Measurements from ENCODE around the gene STPG2.
"Not testable (repeated sequence)": the region's sequence is repeated elsewhere in the genome, so short reads cannot be mapped to it uniquely, and the experiment has no call there.

The STPG2 gene

DNA sequence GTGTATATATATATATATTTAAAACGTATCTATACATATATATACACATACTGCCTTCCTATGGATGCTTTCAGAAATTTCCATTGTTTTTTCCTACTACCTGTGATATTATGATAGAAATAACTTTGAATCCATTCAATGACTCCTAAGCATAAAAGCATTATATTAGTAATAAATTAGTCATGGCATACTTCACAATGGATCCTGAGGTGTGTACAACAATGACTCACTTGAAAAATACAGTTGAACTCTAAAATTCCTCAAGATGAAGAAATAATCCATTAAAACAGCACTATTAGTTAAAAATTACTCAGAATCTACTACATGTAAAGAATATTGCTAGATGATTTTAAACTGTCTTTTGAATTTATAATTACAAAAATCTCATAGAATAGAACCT lies 201.1 kb downstream of the STPG2 start:
- no peak for FAIRE-seq

DNA sequence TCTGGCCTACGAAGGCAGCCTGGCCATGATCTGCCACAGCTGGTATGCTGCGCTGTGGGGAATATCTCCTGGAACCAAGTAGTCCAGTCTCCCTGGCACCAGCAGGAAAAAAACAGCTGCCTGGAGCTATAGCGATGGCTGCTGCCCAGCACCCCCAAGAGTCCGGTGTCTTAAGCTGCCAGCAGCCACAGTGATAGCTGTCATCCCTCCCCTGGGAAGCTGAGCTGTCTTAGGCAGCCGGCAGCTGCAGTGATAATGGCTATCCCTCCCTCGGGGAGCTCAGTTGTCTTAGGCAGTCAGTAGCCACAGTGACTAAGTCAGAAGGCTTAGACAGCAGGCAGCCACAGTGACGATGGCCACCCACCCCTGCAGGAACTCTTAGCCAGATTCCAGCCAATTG lies 205.1 kb downstream of the STPG2 start:
- no peak for FAIRE-seq

DNA sequence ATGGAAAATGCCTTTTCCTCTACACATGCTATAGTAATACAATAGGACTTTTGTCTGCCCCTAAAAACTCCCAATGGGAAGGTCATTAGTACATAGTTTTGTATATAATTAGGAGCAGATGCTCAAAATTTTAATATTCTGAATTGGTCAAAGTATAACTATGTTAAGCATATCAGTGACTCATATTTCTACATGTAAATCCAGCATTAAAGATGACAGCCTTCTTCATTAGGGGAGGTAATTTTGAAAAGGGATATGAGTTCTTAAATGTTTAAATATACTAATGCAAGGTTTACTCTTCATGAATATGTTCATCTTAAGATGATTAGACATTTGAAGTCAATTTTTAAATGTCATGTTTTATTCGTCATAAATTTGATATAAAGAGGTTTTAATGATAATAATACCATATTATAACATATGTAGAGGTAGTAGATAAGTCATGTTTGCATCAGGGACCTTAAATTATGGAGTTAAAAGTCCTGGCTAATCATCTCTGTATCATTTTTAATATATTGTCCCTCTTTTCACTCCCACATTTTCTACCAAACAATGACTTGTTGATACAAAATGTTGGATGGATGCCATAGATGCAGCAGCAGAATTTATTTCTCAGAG lies 218.8 kb downstream of the STPG2 start:
- FAIRE-seq = no peak

DNA sequence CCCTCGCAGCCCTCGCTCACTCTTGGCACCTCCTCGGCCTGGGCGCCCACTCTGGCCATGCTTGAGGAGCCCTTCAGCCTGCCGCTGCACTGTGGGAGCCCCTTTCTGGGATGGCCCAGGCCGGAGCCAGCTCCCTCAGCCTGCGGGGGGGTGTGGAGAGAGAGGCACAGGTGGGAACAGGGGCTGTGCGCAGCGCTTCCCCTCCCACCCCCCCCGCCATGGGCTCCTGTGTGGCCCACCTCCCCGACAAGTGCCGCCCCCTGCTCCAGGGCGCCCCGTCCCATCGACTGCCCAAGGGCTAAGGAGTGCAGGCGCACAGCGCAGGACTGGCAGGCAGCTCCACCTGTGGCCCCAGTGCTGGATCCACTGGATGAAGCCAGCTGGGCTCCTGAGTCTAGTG lies 220.2 kb downstream of the STPG2 start:
- FAIRE-seq = no peak

DNA sequence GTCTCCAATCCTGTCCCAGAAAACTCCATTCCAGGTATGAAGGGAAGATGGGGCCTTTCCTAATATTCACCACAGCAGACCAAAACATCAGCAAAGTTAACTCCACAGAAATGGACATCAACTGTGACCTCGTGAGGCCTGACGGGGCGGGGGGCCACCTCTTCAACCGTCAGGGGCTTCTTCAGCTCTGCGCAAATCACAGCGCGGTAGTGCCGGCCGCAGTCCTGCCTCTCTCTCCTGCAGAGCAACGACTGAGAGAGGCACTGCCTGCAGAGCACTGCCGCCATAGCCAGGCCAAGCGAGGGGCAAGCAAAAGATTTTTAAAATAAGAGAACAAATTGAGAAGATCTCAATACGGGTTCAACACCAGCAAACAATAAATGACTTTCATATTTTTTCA lies 226.2 kb downstream of the STPG2 start:
- FAIRE-seq = no peak

DNA sequence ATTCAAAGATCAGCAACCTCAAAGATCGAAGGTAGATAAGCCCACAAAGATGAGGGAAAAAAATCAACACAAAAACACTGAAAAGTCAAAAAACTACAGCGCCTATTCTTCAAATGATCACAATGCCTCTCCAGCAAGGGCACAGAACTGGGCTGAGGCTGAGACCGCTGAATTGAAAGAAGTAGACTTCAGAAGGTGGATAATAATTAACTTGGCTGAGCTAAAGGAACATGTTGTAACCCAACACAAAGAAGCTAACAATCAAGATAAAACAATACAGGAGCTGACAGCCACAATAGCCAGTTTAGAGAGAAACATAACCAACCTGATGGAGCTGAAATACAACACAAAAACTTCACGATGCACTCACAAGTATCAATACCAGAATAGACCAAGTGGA lies 231.1 kb downstream of the STPG2 start:
- peak; percentile 63 for FAIRE-seq

DNA sequence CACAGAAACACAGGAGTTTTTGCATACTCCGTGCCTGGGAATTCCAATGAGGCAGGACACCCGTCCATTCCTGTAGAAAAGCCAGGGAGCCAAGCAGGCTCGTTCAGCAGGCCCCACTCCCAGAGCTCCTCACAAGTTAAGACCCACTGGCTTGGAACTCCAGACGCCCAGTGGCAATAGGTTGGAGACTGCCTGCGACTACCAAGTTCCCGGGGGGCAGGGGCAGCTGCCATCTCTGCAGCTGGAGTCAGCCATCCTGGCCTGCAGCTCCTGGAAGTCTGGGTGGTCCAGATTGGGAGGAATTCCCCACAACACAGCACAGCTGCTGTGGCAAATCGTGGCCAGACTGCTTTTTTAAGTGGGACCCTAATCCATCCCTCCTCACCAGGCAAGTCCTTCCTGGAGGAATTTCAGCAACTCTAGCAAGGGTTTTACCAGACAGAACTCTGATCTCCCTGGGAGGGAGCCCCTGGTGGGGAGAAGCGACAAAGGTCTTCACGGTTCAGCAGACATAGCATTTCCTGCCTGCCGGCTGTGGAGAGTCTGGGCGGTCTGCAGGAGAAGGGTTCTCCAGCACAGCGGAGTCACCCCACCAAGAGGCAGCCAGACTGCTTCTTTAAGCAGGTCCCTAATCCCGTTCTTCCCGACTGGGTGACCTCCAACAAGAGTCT lies 231.9 kb downstream of the STPG2 start:
- no peak for FAIRE-seq

DNA sequence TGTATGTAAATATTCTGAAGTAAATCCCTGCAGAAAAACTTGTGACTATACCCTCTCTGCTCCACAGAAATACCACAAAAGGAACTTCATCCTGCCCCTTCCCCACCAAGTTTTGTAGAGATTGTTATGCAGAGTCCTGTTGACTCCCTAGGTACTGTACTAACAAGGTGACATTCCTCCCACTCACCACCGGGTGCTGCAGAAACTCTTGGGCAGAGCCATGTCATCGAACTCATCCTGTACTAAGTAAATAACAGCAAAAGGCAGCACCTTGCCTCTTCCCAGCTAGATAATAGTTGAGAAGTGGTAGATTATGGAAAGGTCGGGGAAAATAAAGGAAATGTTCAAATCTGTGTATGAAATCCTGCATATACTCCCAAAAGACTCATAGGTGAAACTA lies 233.3 kb downstream of the STPG2 start:
- no peak for FAIRE-seq

DNA sequence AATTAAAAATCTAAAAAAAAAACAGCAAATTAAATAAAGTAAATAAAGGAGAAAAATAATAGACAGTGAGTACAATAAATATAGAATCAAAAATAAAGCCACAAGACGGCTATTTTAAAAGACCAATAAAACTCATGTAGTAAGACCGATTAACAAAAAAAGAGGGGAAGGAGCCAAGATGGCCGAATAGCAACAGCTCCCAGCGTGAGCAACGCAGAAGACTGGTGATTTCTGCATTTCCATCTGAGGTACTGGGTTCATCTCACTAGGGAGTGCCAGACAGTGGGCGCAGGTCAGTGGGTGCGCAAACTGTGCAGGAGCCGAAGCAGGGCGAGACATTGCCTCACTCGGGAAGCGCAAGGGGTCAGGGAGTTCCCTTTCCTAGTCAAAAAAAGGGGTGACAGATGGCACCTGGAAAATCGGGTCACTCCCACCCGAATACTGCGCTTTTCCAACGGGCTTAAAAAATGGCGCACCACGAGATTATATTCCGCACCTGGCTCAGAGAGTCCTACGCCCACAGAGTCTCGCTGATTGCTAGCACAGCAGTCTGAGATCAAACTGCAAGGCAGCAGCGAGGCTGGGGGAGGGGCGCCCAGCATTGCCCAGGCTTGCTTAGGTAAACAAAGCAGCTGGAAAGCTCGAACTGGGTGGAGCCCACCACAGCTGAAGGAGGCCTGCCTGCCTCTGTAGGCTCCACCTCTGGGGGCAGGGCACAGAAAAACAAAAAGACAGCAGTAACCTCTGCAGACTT lies 239.7 kb downstream of the STPG2 start:
- FAIRE-seq = not testable (repeated sequence)

DNA sequence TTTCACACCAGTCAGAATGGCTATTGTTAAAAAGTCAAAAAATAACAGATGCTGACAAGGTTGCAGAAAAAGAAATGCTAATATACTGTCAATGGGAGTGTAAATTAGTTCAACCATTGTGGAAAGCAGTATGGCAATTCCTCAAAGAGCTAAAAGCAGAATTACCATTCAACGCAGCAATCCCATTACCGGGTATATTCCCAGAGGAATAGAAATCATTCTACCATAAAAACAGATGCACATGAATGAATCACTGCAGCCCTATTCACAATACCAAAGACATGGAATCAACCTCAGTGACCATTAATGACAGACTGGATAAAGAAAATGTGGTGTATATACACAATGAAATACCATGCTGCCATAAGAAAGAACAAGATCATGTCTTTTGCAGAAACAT lies 243.0 kb downstream of the STPG2 start:
- FAIRE-seq = no peak

DNA sequence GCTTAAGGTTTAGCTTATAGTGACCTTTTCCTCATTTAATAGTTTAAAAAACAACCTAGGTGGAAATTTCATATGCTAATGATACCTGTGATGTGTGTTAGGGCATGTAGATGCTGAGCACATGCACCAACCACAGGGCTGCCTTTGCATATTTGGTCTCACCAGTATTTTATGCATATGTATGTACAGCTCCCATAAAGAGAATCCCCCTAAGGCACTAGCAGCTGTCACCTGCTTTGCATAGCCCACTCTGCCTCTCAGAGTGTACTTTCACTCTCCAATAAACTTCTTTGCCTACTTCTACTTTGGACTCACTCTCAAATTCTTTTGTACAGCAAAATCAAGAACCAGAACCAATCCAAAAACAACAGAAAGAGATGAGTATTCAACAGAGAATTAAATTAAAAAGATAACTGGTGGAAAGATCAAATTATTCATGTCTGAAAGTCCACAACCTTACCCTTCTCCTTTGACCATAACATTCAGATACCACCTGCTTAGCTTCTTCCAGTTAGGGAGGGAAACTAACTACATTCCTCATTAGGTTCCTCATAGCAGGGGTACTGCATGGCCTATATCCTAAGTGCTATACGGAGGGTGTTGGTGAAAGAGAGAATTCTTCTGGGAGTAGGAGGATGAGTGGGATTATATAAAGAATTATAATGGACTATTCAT lies 250.5 kb downstream of the STPG2 start:
- FAIRE-seq = no peak

DNA sequence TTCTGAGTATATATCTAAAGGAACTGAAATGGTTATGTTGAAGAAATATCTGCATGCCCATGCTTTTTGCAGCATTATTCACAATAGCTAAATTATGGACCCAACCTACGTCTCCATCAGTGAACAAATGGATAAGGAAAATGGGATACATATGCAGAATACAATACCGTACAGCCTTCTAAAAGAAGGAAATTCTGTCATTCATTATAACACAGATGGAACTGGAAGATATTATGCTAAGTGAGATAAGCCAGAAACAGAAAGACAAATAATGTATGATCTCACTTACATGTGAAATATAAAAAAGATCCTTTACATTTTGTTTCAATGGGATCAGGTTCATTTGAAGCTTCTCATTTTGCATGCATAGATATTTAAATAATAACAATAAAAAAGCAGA lies 263.3 kb downstream of the STPG2 start:
- FAIRE-seq = no peak

DNA sequence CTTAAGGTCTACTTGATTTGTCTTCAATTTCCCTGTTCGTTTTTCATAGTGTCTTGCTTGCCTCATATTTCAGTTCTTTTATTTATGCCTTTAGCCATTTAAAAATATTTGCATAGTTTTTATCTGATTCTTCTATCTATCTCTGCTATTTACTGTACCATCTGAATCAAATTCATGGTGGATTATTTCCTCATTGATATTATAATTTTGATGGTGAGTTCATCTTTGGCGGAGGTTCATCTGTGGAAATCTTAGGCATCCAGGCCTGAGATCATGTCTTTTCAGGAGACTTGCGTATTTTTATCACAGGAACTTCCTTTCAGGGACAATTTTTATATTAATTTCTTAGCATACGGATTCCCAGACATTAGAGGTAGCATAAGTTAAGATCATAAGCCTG lies 275.2 kb downstream of the STPG2 start:
- no peak for FAIRE-seq

DNA sequence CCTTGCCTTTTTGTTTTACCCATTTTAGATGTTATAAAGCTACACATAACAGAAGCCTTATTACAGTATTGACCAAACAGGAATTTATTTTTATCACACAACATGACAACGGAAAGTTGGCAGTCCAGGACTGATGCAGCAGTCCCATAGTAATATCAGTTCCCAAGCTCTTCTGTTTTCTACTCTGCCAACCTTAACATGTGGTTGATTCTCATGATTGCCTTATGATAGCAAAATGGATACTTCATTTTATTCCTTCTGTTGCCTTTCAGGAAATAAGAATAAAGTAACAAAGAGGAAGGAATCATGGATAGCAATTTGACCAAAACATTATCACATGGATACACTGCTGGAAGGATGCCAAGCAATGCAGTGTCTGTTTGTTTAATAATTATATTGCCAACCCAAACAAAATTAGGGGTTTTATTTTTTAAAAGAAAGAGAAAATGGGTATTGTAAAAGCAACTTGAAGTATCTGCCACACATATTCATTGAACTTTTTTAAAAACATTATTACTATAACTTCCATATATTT lies 275.7 kb downstream of the STPG2 start:
- FAIRE-seq = no peak

DNA sequence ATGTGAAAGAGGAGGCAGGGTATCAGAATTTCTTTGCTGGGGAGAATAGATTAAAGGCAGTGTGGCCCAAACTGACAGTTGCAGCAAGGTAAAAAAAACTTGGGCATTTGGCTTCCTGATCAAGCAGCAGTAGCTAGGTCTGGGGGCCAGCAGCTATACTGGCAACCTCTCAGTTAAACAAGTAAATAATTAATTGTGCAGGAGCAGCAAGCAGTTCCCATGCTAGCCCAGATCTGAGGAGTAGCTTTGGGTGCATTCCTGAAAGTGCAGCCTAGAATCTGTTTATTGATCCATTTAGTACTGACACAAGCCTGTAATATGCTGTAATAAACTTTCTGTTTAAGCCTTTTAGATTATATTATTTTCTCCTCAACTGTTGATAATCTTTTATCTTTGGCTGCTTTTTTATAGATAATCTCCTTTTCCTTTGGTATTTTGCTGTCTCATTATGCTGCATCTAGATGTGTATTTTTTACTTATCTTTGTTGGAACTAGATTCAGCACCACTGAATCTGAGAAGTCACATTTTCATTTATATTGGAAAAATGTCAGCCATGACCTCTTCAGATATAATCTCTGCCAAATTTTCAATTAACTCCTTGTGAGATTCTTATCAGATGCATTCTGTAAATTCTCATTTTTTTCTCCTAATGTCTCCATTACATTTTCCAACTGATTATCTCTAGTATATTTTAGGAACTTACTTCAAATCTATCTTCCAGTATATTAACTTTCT lies 276.3 kb downstream of the STPG2 start:
- FAIRE-seq = no peak

DNA sequence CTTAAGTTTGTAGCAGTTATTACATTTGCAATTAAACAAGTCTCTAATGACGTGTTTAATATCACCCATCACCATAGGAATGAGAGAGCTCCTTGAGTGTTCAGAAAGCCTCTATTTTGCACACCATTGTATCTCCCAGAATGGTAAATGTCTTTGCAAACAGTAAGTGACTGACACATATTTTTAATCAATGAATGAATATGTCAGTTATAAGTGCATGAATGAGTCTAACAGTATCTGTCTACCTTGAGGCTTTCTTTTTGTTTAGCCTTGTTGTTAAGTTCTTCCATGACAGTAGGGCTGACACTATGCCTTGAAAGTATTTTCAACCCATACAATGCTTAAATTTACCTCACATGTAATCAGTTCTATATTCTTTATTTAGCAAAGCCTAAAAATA lies 292.2 kb downstream of the STPG2 start:
- FAIRE-seq = no peak

DNA sequence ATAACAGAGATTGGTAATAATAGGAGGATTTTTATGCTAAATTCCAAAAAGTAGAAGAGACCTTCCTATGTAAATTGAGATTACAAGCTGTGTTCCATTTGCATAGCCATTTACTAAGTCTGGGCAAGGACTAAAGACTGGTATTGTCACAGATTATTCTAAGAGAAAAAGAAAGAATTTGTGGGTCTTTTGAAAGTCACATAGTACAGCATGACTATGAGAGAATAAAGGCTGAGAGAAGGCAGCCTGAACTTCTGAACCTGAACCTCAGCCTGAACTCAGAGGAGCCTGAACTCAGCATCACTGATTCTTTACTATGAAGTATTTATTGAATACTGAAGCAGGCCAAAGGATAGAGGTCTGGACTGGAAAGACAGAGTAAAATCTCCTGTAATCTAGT lies 297.5 kb downstream of the STPG2 start:
- FAIRE-seq = no peak

DNA sequence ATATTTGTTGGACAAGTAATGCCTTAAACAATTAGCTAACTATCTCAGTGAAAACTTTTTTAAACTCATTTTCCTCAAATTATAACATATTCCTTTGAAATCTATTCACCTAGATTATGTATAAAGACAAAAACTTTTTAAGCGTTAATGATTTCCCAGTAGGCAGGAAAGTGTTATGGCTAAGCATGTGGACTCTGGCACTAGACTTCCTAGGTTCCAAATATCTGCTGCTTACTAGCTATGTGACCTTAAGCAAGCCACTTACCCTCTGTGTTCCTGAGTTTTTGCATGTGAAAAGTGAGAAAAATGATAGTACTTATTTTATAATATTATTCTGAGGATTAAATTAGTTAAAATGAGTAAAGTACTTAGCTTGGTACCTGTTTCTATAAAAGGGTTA lies 301.8 kb downstream of the STPG2 start:
- FAIRE-seq = no peak

DNA sequence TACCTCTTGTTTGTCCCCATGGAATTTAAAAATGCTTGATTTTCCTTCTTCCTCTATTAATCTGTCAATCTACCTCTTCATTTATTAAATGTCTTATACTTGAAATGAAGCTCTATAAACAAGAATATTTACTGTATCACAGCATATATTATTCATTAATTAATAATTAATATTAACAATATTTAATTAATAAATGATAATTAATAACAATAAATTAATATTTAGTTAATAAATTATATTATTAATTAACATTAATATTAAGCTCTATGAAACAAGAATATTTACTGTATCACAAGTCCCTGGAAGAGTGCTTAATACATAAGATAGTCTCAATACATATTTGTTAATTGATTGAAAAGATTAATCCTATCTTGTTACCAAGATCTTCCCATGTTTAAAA lies 306.6 kb downstream of the STPG2 start:
- peak; percentile 61 for FAIRE-seq

DNA sequence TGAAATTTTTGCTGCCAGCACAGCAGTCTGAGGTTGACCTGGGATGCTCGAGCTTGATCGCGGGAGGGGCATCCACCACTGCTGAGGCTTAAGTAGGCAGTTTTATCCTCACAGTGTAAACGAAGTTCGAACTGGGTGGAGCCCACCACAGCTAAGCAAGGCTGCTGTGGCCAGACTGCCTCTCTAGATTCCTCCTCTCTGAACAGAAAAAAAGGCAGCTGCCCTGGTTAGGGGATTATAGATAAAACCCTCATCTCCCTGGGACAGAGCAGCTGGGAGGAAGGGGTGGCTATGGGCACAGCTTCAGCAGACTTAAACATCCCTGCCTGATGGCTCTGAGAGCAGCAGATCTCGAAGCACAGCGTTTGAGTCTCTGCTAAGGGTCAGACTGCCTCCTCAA lies 314.6 kb downstream of the STPG2 start:
- FAIRE-seq = no peak

DNA sequence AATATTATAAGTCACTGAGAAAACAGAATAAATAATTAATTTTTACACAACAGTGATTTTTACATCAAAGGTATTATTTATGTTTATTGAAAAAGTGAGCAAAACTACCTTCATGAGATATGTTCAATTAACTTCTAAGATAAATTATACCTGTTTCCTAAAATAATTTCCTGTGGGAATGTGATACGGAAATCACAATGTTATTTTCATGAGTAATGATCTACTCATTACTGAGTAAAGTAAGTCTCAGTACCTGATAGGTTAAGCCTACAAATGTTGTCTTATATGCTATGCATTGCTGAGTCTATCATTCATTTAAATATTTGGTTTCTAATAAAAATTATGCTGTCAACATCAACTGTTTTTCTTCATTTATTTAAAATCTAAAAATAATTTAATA lies 324.0 kb downstream of the STPG2 start:
- FAIRE-seq = no peak

DNA sequence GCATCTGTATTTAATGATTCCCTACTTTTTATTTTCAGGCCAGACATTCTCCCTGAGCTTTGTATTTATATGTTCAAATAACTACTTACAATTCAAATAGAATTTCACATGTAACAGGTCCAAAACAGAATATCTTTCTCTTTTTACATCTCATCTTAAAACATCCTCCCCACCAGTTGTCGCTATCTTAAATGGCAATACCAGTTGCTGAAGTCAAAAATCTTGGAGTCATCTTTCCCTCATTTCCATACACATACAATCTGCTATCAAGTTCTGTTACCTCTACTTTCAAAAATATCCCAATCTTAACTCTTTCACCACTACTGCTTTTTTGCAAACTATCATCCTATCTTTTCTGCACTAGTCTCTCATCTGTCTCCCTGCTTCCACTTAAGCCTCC lies 330.5 kb downstream of the STPG2 start:
- FAIRE-seq = no peak

Measured in endometrium (tissue), 2 donors.